HepG2 (cell line): ENCODE measurements around the gene SNAI1. TPM values are rescaled to one million over a fixed set of nuclear protein-coding genes. Genes with fewer than 3 reads are reported as not detected.

ENCODE experiments used
- ATAC-seq: fragments of 200-7000 bp; cut with Tn5 transposase; 3 replicates; pipeline ENCODE4 v1.9.1; 2020; ENCODE audit warnings: mild to moderate bottlenecking, moderate library complexity
- BruUV-seq: library from RNA; stranded (reverse); fragments of 400-500 nt; replicated peaks from 2 replicates; lab custom pipeline; 2021; lab: Mats Ljungman, UMichigan
- CTCF ChIA-PET: fragments of 300-600 bp; formaldehyde crosslinking; extraction: SDS; loops from one replicate; lab custom pipeline; 2021; ENCODE audit warnings: low total read pairs, inconsistent platforms, low intra/inter-chr PET ratio; lab: Yijun Ruan, JAX
- POLR2A ChIA-PET: fragments of 350-600 bp; sonication (Branson Sonifier 250); formaldehyde crosslinking; loops from one replicate; lab custom pipeline; 2020; ENCODE audit warnings: antibody characterized with exemption, inconsistent platforms; lab: Yijun Ruan, JAX
- DNase-seq: peaks from one replicate; pipeline ENCODE4 v3.0.0-alpha.2; 2015; ENCODE audit warnings: low spot score
- FAIRE-seq: peaks from 3 replicates; lab custom pipeline; 2011; peaks lifted over from hg19 to GRCh38; lab: Jason Lieb, UNC
- H2AFZ ChIP-seq: one replicate; pipeline ENCODE4 v1.6.1; 2011; ENCODE audit warnings: low read length, inconsistent platforms
- H3K27ac ChIP-seq: fragments of 300-600 bp; 3 replicates; pipeline ENCODE4 v1.8.0; 2011; ENCODE audit warnings: mixed run types, mild to moderate bottlenecking, mixed read lengths, low read length, inconsistent platforms; ENCODE audit not compliant: insufficient read depth; ENCODE audit errors: extremely low read length
- H3K27me3 ChIP-seq, 2 experiments: fragments of 200-600 bp in 1 of 2; 2 replicates in 1 of 2; 3 replicates in 1 of 2; pipeline versions ENCODE4 v1.6.0 to v1.8.0; 2011; ENCODE audit warnings: low read length in 2 of 2, mild to moderate bottlenecking in 2 of 2, moderate library complexity in 2 of 2, inconsistent platforms in 1 of 2; ENCODE audit not compliant: insufficient read depth in 2 of 2, control insufficient read depth in 1 of 2
- H3K36me3 ChIP-seq, 2 experiments: fragments of 200-600 bp in 1 of 2; replicated peaks in 1 of 2; 2 replicates in 1 of 2; 3 replicates in 1 of 2; pipeline versions ENCODE4 v1.5.1 to v1.8.0; 2011; ENCODE audit warnings: low read length in 2 of 2, inconsistent platforms in 1 of 2; ENCODE audit not compliant: insufficient read depth in 2 of 2, control insufficient read depth in 1 of 2
- H3K4me1 ChIP-seq: 2 replicates; pipeline ENCODE4 v1.5.1; 2012; ENCODE audit warnings: low read length, inconsistent platforms; ENCODE audit not compliant: insufficient read depth
- H3K4me2 ChIP-seq: 2 replicates; pipeline ENCODE4 v1.6.0; 2011; ENCODE audit warnings: low read depth, low read length, inconsistent platforms
- H3K4me3 ChIP-seq, 3 experiments: fragments of 200-600 bp in 1 of 3; sonication (generic), shearing (Covaris generic) in 1 of 3; replicated peaks in 1 of 3; 2 replicates each; pipeline ENCODE4 v1.5.1; 2011 to 2016; ENCODE audit warnings: low read length in 3 of 3, inconsistent platforms in 2 of 3, low read depth in 2 of 3, mild to moderate bottlenecking in 2 of 3, control low read depth in 1 of 3, mixed read lengths in 1 of 3; ENCODE audit not compliant: insufficient read depth in 1 of 3
- H3K79me2 ChIP-seq: one replicate; pipeline ENCODE4 v1.6.1; 2011; ENCODE audit warnings: low read length, inconsistent platforms; ENCODE audit not compliant: insufficient read depth
- H3K9ac ChIP-seq: 2 replicates; pipeline ENCODE4 v1.6.0; 2011; ENCODE audit warnings: mild to moderate bottlenecking, low read depth, low read length, inconsistent platforms; ENCODE audit not compliant: insufficient read depth
- H3K9me3 ChIP-seq: 2 replicates; pipeline ENCODE4 v1.5.1; 2012; ENCODE audit warnings: mild to moderate bottlenecking, low read length
- H4K20me1 ChIP-seq: 2 replicates; pipeline ENCODE4 v1.6.0; 2011; ENCODE audit warnings: inconsistent platforms, mild to moderate bottlenecking, low read length, moderate library complexity; ENCODE audit not compliant: insufficient read depth
- CBX5 ChIP-seq: sonication (generic); formaldehyde crosslinking; IDR thresholded peaks from 2 replicates; pipeline ENCODE4 v1.4.0; 2020; ENCODE audit warnings: missing genetic modification reagents, borderline replicate concordance
- DNMT3B ChIP-seq: conservative IDR thresholded peaks from 2 replicates; pipeline ENCODE4 v1.6.1; 2016; ENCODE audit warnings: missing biosample characterization, control low read depth
- EED ChIP-seq: sonication (generic); formaldehyde crosslinking; IDR thresholded peaks from 2 replicates; pipeline ENCODE4 v1.5.0; 2020; ENCODE audit warnings: mild to moderate bottlenecking, missing genetic modification reagents
- MXI1 ChIP-seq: IDR thresholded peaks from 3 replicates; pipeline ENCODE4 v1.6.1; 2012; ENCODE audit warnings: low read depth, low read length, inconsistent platforms, borderline replicate concordance
- MYNN ChIP-seq: sonication (generic); formaldehyde crosslinking; IDR thresholded peaks from 2 replicates; pipeline ENCODE4 v1.4.0; 2020; ENCODE audit warnings: mild to moderate bottlenecking, low read depth, missing genetic modification reagents
- PHB2 ChIP-seq: fragments of 450-650 bp; IDR thresholded peaks from 2 replicates; pipeline ENCODE4 v1.6.1; 2018; ENCODE audit not compliant: partially characterized antibody
- RXRA ChIP-seq: sonication (generic); formaldehyde crosslinking; IDR thresholded peaks from 2 replicates; pipeline ENCODE4 v1.5.1; 2020; ENCODE audit warnings: missing genetic modification reagents
- TGIF2 ChIP-seq: IDR thresholded peaks from 2 replicates; pipeline ENCODE4 v1.6.1; 2016; ENCODE audit warnings: control low read depth, missing compliant biosample characterization
- ZBTB34 ChIP-seq: sonication (generic); formaldehyde crosslinking; IDR thresholded peaks from 2 replicates; pipeline ENCODE4 v1.8.0; 2022; ENCODE audit warnings: mild to moderate bottlenecking, missing genetic modification reagents
- ZBTB38 ChIP-seq: sonication (generic); formaldehyde crosslinking; IDR thresholded peaks from 2 replicates; pipeline ENCODE4 v1.5.1; 2020; ENCODE audit warnings: mild to moderate bottlenecking, missing genetic modification reagents
- ZMAT5 ChIP-seq: sonication (generic); formaldehyde crosslinking; IDR thresholded peaks from 2 replicates; pipeline ENCODE4 v1.5.0; 2020; ENCODE audit warnings: mild to moderate bottlenecking, low read depth, missing genetic modification reagents, borderline replicate concordance
- ZMYM3 ChIP-seq: sonication (generic); formaldehyde crosslinking; IDR thresholded peaks from 2 replicates; pipeline ENCODE4 v1.5.1; 2020; ENCODE audit warnings: mild to moderate bottlenecking, missing genetic modification reagents
- ZNF513 ChIP-seq: sonication (generic); formaldehyde crosslinking; conservative IDR thresholded peaks from 2 replicates; pipeline ENCODE4 v1.5.0; 2020; ENCODE audit warnings: missing genetic modification reagents
- ZNF580 ChIP-seq: IDR thresholded peaks from 2 replicates; pipeline ENCODE4 v1.6.1; 2016; ENCODE audit warnings: low read depth, borderline replicate concordance
- ZNF589 ChIP-seq: sonication (generic); formaldehyde crosslinking; conservative IDR thresholded peaks from 2 replicates; pipeline ENCODE4 v1.8.0; 2022; ENCODE audit warnings: mild to moderate bottlenecking, moderate library complexity, missing genetic modification reagents
- ZNF629 ChIP-seq: sonication (generic); formaldehyde crosslinking; conservative IDR thresholded peaks from 2 replicates; pipeline ENCODE4 v1.5.0; 2020; ENCODE audit warnings: missing genetic modification reagents
- ZNF720 ChIP-seq: sonication (generic); formaldehyde crosslinking; IDR thresholded peaks from 2 replicates; pipeline ENCODE4 v1.4.0; 2020; ENCODE audit warnings: missing genetic modification reagents
- ZNF766 ChIP-seq: sonication (generic); formaldehyde crosslinking; IDR thresholded peaks from 2 replicates; pipeline ENCODE4 v1.5.0; 2020; ENCODE audit warnings: missing genetic modification reagents, borderline replicate concordance
- ZNF768 ChIP-seq: sonication (generic); formaldehyde crosslinking; IDR thresholded peaks from 2 replicates; pipeline ENCODE4 v1.4.0; 2020; ENCODE audit warnings: missing genetic modification reagents
- WGBS: methylation state at CpG from one replicate; pipeline ENCODE4 v1.1.6; 2017; ENCODE audit warnings: low lambda C conversion rate; 5-methylcytosine and 5-hydroxymethylcytosine counted together
- in situ Hi-C: cut with HindIII; loops from 2 replicates; pipeline ENCODE4 v1.10.0; 2017; ENCODE audit warnings: low pct_unique_long_range_greater_than_20kb; ENCODE audit not compliant: extremely low pct_ligation_motif_present
- intact Hi-C: fragments of 100-400 bp; cut with micrococcal nuclease; formaldehyde crosslinking; loops from one replicate; pipeline ENCODE4 v1.10.0; 2022; ENCODE audit not compliant: unreplicated experiment
- polyA plus RNA-seq, 8 experiments: library from polyadenylated mRNA; depleted of rRNA in 3 of 8; stranded (reverse) in 7 of 8; unstranded in 1 of 8; fragments of >200 nt; fragmentation: Illumina TruSeq in 4 of 8; extraction: Trizol in 4 of 8; gene quantifications; 2 replicates each; pipeline versions ENCODE4 v1.2.1 to v1.2.3, GENCODE V29; 2011 to 2016; ENCODE audit warnings: low read depth in 4 of 8, missing spikeins in 1 of 8, mixed read lengths in 1 of 8; ENCODE audit not compliant: insufficient read depth in 1 of 8
- total RNA-seq, 5 experiments: library from RNA; depleted of rRNA; stranded (reverse); fragments of >200 nt; fragmentation: Illumina TruSeq; extraction: Trizol; gene quantifications; 2 replicates each; pipeline ENCODE4 v1.2.3, GENCODE V29; 2016; ENCODE audit warnings: low read depth in 1 of 5

The SNAI1 gene
- total and polyA plus RNA-seq, 2 of the 13 experiments (the other 11 are each of a cell fraction or from before 2014, with no cell fraction given): 1.3 to 1.4 TPM

GRCh38 chr20:50034567-50035180 is 51.9 kb downstream of the SNAI1 start (continued):
- TF ChIP-seq ZNF513 (no peak), ZNF580 (CRISPR knock-in tag) (no peak), ZNF720 (CRISPR knock-in tag) (no peak), ZBTB38 (no peak), RXRA (CRISPR knock-in tag) (peak; percentile 26; the same call in 1 of the 2 replicates), DNMT3B (no peak), ZNF768 (CRISPR knock-in tag) (peak; percentile 96), MYNN (no peak), MXI1 (no peak), PHB2 (no peak), TGIF2 (CRISPR knock-in tag) (no peak), EED (CRISPR knock-in tag) (peak; percentile 12; the same call in 1 of the 2 replicates), ZNF766 (CRISPR knock-in tag) (no peak)

- in situ Hi-C loops: no loop called here
- Histone ChIP-seq H3K36me3 (no peaks in the 10 kb centered on the region), H3K9ac (no peak overlapping the region), H2AFZ (no peak overlapping the region), H3K4me1 (peaks cover 84% of the 10 kb centered on the region), H4K20me1 (no peaks in the 10 kb centered on the region), H3K27me3 (peaks cover 0 to 14% of the 10 kb centered on the region in 2 experiments; a peak in 2 of 5 replicates), H3K4me3 (no peak overlapping the region; a peak in 1 of 6 replicates), H3K27ac (no peak overlapping the region), H3K79me2 (no peaks in the 10 kb centered on the region), H3K4me2 (no peak overlapping the region), H3K9me3 (no peaks in the 10 kb centered on the region)
- no peak for DNase-seq
- POLR2A ChIA-PET: interaction anchor here (0.5 kb wide), 1 partner anchor 585 kb away, joined by 3 read pairs; no protein-coding TSS in a partner anchor
- CTCF ChIA-PET: no interaction called here
- FAIRE-seq: no peak
- peak; percentile 60 for TF ChIP-seq ZNF629
- TF ChIP-seq ZMYM3 (CRISPR knock-in tag): peak; percentile 70
- TF ChIP-seq CBX5: no peak
- TF ChIP-seq ZBTB34 (CRISPR knock-in tag): no peak
- TF ChIP-seq ZNF768 (CRISPR knock-in tag): peak; percentile 96
- TF ChIP-seq ZNF589: no peak
- TF ChIP-seq ZMAT5 (CRISPR knock-in tag): no peak
- no peak for ATAC-seq
- WGBS: 4% methylated on average over 3 of the region's 3 CpGs
- BruUV-seq: no TSS peak
- intact Hi-C loops: no loop called here
Observed at GRCh38 chr20:50036703-50037102, 53.9 kb downstream of the SNAI1 start.
